ENCODE results near the gene ASB15. TPM values are rescaled to one million over a fixed set of nuclear protein-coding genes. Genes with fewer than 3 reads are reported as not detected.
A peak's percentile ranks its signal among the peaks of the same experiment; 100 is the strongest.

The ASB15 gene
- total RNA-seq, 3 donors from 2014 or later (not counting 1 experiment from before 2014, with no cell fraction given): not detected

DNA sequence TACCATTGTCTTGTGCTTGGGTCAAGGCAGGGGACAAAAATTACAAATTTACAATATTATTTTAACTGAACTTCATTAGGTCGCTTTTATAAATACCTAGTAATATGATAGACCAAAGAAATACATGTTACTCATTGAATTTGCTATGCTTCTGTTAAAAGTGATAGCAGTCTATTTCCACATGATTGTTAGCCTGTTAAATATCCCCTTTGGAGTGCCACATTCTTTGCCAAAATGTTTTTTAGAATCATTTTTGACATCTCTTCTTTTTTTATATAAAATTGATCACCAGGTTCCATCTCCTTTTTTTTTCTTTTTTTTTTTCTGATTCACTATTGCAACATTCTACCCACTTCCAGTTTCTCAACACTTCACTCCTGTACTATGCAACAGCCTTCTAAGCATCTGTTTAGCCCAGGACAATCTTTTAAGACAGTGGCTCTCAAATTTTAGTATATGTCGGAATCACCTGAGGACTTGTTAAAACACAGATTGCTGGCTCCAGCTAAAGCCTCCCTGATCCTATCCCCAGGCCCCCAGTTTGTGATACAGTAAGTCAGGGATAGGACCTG, 27.6 kb upstream of the ASB15 start:
- no peak overlapping the region for H3K4me3 Mint-ChIP-seq

DNA sequence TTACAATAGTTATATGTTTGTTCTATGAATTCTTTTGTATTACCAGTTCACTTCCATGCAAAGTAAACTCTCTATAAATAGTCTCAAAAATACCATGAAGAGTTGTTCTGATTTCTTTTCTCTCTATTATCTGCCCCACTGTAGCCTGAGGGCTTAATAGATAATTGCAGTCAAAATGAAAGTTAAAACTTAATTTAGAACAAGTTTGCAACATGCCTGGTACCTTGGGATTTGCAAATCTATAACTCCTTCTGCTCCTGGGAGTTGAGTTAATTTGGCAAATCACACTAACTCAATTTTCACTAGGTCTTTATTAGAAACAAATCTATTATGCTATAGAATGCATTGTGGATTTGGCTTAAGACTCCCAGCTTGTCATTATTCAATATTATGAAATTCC, 22.2 kb upstream of the ASB15 start:
- no peak for ATAC-seq

More for the DNA sequence above, 27.6 kb upstream of the ASB15 start:
- H3K36me3 ChIP-seq (ENCODE audit: control insufficient read depth, insufficient read depth, low read length): no peaks in the 10 kb centered on the region
- TF ChIP-seq, protein P1, sequence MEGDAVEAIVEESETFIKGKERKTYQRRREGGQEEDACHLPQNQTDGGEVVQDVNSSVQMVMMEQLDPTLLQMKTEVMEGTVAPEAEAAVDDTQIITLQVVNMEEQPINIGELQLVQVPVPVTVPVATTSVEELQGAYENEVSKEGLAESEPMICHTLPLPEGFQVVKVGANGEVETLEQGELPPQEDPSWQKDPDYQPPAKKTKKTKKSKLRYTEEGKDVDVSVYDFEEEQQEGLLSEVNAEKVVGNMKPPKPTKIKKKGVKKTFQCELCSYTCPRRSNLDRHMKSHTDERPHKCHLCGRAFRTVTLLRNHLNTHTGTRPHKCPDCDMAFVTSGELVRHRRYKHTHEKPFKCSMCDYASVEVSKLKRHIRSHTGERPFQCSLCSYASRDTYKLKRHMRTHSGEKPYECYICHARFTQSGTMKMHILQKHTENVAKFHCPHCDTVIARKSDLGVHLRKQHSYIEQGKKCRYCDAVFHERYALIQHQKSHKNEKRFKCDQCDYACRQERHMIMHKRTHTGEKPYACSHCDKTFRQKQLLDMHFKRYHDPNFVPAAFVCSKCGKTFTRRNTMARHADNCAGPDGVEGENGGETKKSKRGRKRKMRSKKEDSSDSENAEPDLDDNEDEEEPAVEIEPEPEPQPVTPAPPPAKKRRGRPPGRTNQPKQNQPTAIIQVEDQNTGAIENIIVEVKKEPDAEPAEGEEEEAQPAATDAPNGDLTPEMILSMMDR (IDR thresholded peaks at IDR 0.05): no peak
- ATAC-seq: no peak
- peaks cover 7% of the 10 kb centered on the region for H3K27me3 ChIP-seq (ENCODE audit: control insufficient read depth, insufficient read depth, low read length)
- H3K27ac ChIP-seq (ENCODE audit: low read length): no peak overlapping the region
- Mint-ChIP-seq H3K27me3 (ENCODE audit: low read depth in 2 of 2) (peaks cover 30 to 69% of the 10 kb centered on the region in 2 donors), H3K4me1 (no peaks in the 10 kb centered on the region), H3K36me3 (no peaks in the 10 kb centered on the region), H3K9me3 (no peaks in the 10 kb centered on the region), H3K27ac (no peak overlapping the region)
- H3K4me3 ChIP-seq (ENCODE audit: low read length): no peak overlapping the region
- 92% methylated on average over 1 of the region's 2 CpGs for WGBS (ENCODE audit: insufficient coverage)
- H3K9me3 ChIP-seq (ENCODE audit: control insufficient read depth, insufficient read depth, low read length): no peaks in the 10 kb centered on the region
- no peak for DNase-seq
- H3K4me1 ChIP-seq (ENCODE audit: control insufficient read depth, insufficient read depth, low read length): no peaks in the 10 kb centered on the region
- intact Hi-C loops (cut with micrococcal nuclease): no loop called here

DNA sequence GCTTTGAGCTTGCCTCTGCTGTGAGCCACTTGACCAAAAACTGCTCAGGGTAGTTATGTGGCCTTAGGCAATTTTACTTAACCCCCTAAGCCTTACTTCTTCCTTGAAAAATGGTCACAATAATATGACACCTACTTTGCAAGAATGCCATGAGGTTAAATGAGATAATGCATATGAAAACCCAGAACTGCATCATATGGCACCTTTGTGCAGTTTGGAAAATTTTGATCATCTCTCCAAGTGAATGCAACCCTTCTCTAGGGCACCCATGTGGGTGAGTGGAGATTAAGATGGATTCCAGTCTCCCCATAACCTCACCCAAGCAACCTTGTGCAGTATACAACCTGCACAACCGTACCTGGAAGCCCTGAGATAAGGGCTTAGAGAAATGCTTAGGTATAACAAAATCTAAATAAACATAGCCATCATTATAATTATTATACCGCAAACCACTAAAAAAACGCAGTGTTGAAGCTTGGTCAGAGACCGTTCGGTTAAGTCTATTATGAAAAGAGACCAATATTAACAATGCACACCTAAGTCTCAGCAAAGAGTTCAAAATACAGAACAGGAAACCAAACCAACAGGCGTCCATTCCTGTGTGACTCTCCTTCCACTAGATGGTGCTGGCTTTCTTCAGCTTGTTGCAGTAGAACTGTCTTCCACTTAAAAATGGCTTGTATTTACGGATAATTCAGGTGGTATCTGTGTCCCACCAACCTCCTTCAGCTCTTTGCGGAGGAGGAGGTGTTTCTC, 21.0 kb upstream of the ASB15 start:
- DNase-seq: peak in 1 of 2 donors; percentile 32
- Histone ChIP-seq H3K9me3 (ENCODE audit: control insufficient read depth, insufficient read depth, low read length) (no peaks in the 10 kb centered on the region), H3K27me3 (ENCODE audit: control insufficient read depth, insufficient read depth, low read length) (peaks cover 7% of the 10 kb centered on the region), H3K4me3 (ENCODE audit: low read length) (no peak overlapping the region), H3K36me3 (ENCODE audit: control insufficient read depth, insufficient read depth, low read length) (no peaks in the 10 kb centered on the region), H3K4me1 (ENCODE audit: control insufficient read depth, insufficient read depth, low read length) (no peaks in the 10 kb centered on the region), H3K27ac (ENCODE audit: low read length) (no peak overlapping the region)
- H3K27me3 Mint-ChIP-seq (ENCODE audit: low read depth in 2 of 2): peaks cover 22 to 51% of the 10 kb centered on the region in 2 donors
- no peaks in the 10 kb centered on the region for H3K4me1 Mint-ChIP-seq
- ATAC-seq: peak in 1 of 3 donors; percentile 53
- H3K27ac Mint-ChIP-seq: no peak overlapping the region
- TF ChIP-seq, protein P1 (IDR thresholded peaks at IDR 0.05): no peak
- H3K36me3 Mint-ChIP-seq: no peaks in the 10 kb centered on the region
- no peak overlapping the region for H3K4me3 Mint-ChIP-seq
- intact Hi-C loops (cut with micrococcal nuclease): no loop called here
- no peaks in the 10 kb centered on the region for H3K9me3 Mint-ChIP-seq
- 38% methylated on average over 7 of the region's 8 CpGs for WGBS (ENCODE audit: insufficient coverage)

More for the DNA sequence above, 22.2 kb upstream of the ASB15 start:
- no peak for DNase-seq
- H3K4me3 Mint-ChIP-seq: no peak overlapping the region
- no peak overlapping the region for H3K27ac Mint-ChIP-seq
- H3K36me3 ChIP-seq (ENCODE audit: control insufficient read depth, insufficient read depth, low read length): no peaks in the 10 kb centered on the region
- no peaks in the 10 kb centered on the region for H3K4me1 ChIP-seq (ENCODE audit: control insufficient read depth, insufficient read depth, low read length)
- H3K4me3 ChIP-seq (ENCODE audit: low read length): no peak overlapping the region
- intact Hi-C loops (cut with micrococcal nuclease): no loop called here
- no peaks in the 10 kb centered on the region for H3K36me3 Mint-ChIP-seq
- TF ChIP-seq, protein P1 (IDR thresholded peaks at IDR 0.05): no peak
- H3K9me3 Mint-ChIP-seq: no peaks in the 10 kb centered on the region
- peaks cover 25 to 58% of the 10 kb centered on the region in 2 donors for H3K27me3 Mint-ChIP-seq (ENCODE audit: low read depth in 2 of 2)
- no peak overlapping the region for H3K27ac ChIP-seq (ENCODE audit: low read length)
- peaks cover 7% of the 10 kb centered on the region for H3K27me3 ChIP-seq (ENCODE audit: control insufficient read depth, insufficient read depth, low read length)
- H3K4me1 Mint-ChIP-seq: no peaks in the 10 kb centered on the region
- H3K9me3 ChIP-seq (ENCODE audit: control insufficient read depth, insufficient read depth, low read length): no peaks in the 10 kb centered on the region
